Immature natural killer cell (primary cell): Measurements from ENCODE around the gene ALK. TPM values are rescaled to one million over a fixed set of nuclear protein-coding genes. Genes with fewer than 3 reads are reported as not detected.
"Not testable (repeated sequence)": the region's sequence is repeated elsewhere in the genome, so short reads cannot be mapped to it uniquely, and the experiment has no call there.

ENCODE experiments used
- DNase-seq, 3 donors: peaks; one replicate each; pipeline ENCODE4 v3.0.0; 2022; ENCODE audit warnings: mixed read lengths in 1 of 3
- H3K27ac Mint-ChIP-seq, 6 donors: one replicate each; pipeline ENCODE4 v1.8.0; 2020; ENCODE audit warnings: mixed read lengths in 6 of 6, mild to moderate bottlenecking in 5 of 6, inconsistent platforms in 4 of 6, moderate library complexity in 3 of 6
- H3K27me3 Mint-ChIP-seq, 3 donors: one replicate each; pipeline ENCODE4 v1.8.0; 2020 to 2021; ENCODE audit warnings: low read depth in 3 of 3, mild to moderate bottlenecking in 3 of 3, mixed read lengths in 3 of 3, moderate library complexity in 3 of 3, inconsistent platforms in 1 of 3
- H3K36me3 Mint-ChIP-seq, 3 donors: one replicate each; pipeline ENCODE4 v1.8.0; 2020; ENCODE audit warnings: mixed read lengths in 3 of 3, inconsistent platforms in 2 of 3, mild to moderate bottlenecking in 2 of 3
- H3K4me1 Mint-ChIP-seq, 2 donors: one replicate each; pipeline ENCODE4 v1.8.0; 2020; ENCODE audit warnings: inconsistent platforms in 2 of 2, mild to moderate bottlenecking in 2 of 2, mixed read lengths in 2 of 2, moderate library complexity in 1 of 2
- H3K4me3 Mint-ChIP-seq, 5 donors: one replicate each; pipeline ENCODE4 v1.8.0; 2020; ENCODE audit warnings: mild to moderate bottlenecking in 5 of 5, mixed read lengths in 5 of 5, inconsistent platforms in 3 of 5, moderate library complexity in 3 of 5
- H3K9me3 Mint-ChIP-seq, 6 donors: one replicate each; pipeline ENCODE4 v1.8.0; 2020; ENCODE audit warnings: mild to moderate bottlenecking in 6 of 6, mixed read lengths in 6 of 6, inconsistent platforms in 4 of 6, moderate library complexity in 3 of 6
- polyA plus RNA-seq, 3 donors: library from polyadenylated mRNA; unstranded; fragments of 300-500 nt; fragmentation: Illumina TruSeq; gene quantifications; one replicate each; pipeline ENCODE4 v1.2.3, GENCODE V29; 2021

The ALK gene
- polyA plus RNA-seq, 3 donors from 2014 or later = not detected

DNA sequence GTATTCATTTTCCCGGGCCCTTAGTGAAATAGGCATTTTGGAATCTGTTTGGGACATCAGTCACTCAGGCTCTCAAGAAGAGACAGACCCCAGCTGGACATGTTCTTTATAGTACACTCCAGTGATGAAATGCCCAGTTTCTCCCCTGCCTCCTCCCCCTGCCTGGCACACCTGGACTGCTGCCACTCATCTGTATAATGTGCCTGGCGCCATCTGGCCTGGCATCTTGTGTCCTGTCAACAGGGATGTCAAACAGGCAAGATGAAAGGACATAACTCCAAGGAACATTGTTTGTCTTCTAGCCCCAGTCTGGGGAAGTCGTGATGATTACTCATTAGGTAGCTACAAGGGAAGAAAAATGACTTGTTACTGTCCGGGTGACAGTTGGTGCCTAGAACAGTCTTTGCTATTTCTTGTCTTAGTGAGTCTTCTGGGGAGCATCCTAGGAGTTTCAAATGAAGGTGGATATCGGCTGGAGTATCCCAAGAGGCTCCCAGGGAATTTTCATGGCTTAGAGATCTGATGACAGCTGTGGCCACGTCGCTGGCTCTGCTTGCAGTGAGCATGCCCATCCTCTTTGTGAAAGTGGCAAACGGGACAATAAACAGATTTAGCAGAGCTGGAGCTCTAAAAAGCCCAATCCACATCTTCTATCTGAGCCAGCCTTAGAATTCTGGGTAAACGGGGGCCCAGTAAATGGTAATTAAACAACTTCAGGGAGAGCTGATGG lies 153.6 kb downstream of the ALK start:
- Mint-ChIP-seq H3K4me1 (no peaks in the 10 kb centered on the region), H3K36me3 (no peaks in the 10 kb centered on the region), H3K27me3 (peaks cover 0 to 16% (median 6%) of the 10 kb centered on the region in 3 donors), H3K27ac (no peak overlapping the region), H3K9me3 (no peaks in the 10 kb centered on the region), H3K4me3 (no peak overlapping the region)
- DNase-seq = no peak

DNA sequence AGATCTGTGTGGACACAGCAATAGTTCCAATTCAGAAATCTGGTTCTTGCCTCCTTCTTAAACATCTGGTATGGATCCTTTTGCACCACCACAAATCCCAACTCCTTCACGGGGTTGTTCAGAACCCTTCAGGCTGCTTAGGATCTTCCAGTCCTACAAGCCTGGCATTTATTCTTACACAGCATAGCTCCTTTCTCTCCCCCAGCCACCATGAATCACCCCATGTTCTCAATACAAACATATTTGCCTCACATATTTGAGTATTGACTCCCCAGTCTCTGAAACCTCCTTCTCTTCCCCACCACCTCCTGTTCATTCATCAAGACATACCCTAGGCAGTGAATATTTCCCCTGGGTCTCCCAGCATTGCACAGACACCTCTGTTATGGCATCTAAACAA lies 155.2 kb downstream of the ALK start:
- Mint-ChIP-seq H3K36me3 (no peaks in the 10 kb centered on the region), H3K4me1 (no peaks in the 10 kb centered on the region), H3K9me3 (no peaks in the 10 kb centered on the region), H3K27ac (no peak overlapping the region), H3K27me3 (peaks cover 0 to 11% (median 3%) of the 10 kb centered on the region in 3 donors), H3K4me3 (no peak overlapping the region)
- DNase-seq = no peak

DNA sequence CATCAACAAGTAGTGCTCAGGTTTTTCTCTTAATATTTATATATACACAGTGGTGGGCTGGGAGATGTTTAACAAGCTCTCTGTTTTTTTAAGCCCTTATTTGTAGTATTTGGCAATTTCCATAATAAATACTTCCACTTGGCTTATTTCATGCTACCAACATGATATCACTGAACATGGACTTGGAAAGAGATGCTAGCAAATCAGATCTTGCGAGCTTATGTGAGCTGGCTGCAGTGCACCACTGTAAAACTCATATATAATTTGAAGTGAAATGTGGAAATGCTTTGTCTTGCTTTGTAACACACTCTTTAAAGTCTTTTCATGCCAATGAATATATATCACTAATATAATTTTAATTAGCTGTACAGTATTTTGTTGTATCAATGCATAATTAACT lies 155.7 kb downstream of the ALK start:
- Mint-ChIP-seq H3K36me3 (no peaks in the 10 kb centered on the region), H3K27ac (no peak overlapping the region), H3K27me3 (peaks cover 0 to 11% (median 3%) of the 10 kb centered on the region in 3 donors), H3K9me3 (no peaks in the 10 kb centered on the region), H3K4me3 (no peak overlapping the region), H3K4me1 (no peaks in the 10 kb centered on the region)
- no peak for DNase-seq

DNA sequence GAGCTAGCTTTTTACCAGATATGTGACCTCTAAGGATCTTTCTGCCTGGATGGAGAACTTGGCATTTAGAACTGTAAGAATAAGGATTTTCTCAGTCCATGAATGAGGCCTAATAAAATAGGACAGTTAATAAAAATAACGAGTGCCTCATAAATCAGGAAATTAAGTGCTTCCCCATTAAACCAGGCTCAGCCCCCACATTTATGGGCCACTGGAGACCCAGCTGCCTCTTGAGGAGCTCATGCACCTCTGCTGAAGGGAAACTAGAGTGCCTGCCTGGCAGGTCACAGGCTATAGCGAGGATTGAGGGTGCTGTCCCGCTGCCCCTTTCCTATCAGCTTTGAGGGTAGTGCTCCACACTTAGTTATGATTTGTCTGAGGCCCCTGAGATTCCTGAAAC lies 158.0 kb downstream of the ALK start:
- no peak overlapping the region for H3K27ac Mint-ChIP-seq
- H3K4me1 Mint-ChIP-seq = no peaks in the 10 kb centered on the region
- H3K9me3 Mint-ChIP-seq = no peaks in the 10 kb centered on the region
- DNase-seq = no peak
- H3K4me3 Mint-ChIP-seq = no peak overlapping the region
- H3K27me3 Mint-ChIP-seq = peaks cover 0 to 5% (median 3%) of the 10 kb centered on the region in 3 donors
- H3K36me3 Mint-ChIP-seq = no peaks in the 10 kb centered on the region

DNA sequence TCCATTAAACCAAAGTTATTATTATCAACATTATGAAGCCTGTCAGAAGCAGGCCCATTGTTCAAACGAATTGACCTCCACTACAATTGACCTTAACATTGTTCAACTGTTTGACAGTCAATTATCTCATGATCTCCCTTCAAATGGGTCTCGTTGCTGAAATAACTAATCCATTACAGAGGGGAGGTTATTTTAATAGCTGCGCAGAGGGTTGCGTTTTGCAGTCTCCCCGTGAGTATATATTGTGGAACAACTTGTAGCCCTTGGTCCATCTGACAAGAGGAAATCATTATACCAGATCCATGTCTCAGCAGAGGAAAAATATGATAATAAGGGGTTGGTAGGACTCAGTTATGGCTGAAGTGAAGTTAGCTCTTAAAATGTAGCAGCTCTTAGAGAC lies 159.1 kb downstream of the ALK start:
- no peak overlapping the region for H3K4me3 Mint-ChIP-seq
- H3K27ac Mint-ChIP-seq = no peak overlapping the region
- H3K36me3 Mint-ChIP-seq = no peaks in the 10 kb centered on the region
- H3K9me3 Mint-ChIP-seq = no peaks in the 10 kb centered on the region
- peaks cover 0 to 5% (median 3%) of the 10 kb centered on the region in 3 donors for H3K27me3 Mint-ChIP-seq
- DNase-seq = no peak
- H3K4me1 Mint-ChIP-seq = no peaks in the 10 kb centered on the region

DNA sequence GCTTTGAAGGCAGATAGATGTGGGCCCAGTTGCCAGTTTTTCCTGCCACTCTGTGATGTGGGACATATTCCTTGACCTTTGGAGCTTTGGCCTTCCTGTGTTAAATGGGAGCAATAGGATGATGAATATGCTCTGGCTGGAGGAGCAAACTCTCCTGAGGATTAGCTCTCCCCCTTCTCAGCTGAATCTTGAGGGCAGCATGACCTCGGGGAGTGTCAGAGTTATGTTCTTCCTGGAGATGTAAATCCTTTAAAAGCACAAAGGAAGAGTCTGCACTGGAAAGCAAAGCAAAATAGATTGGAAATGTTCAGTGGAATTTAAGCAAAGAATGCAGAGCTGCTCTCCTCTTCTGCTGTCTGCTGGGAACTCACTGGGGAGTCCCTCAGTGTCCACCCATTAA lies 160.1 kb downstream of the ALK start:
- Mint-ChIP-seq H3K36me3 (no peaks in the 10 kb centered on the region), H3K4me1 (no peaks in the 10 kb centered on the region), H3K27ac (no peak overlapping the region), H3K4me3 (no peak overlapping the region), H3K27me3 (peaks cover 0 to 5% (median 3%) of the 10 kb centered on the region in 3 donors), H3K9me3 (no peaks in the 10 kb centered on the region)
- no peak for DNase-seq

DNA sequence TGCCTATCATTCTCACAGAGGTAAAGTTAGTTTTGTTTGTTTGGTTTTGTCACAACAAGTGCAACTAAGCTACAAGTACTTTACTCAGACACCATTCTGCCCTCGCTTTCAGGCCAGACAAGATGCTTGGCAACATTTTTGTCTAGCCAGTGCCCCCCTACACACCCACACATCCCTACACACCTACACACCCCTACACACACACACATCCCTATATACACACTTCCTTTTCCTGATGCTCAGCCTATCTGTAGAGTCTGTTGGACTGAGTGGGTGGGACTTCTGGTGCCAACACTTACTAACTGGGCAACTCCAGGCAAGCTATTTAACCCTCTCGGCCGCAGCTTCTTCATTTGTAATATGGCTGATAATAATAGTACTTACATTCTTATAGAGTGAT lies 161.4 kb downstream of the ALK start:
- no peaks in the 10 kb centered on the region for H3K4me1 Mint-ChIP-seq
- no peaks in the 10 kb centered on the region for H3K36me3 Mint-ChIP-seq
- no peak overlapping the region for H3K27ac Mint-ChIP-seq
- no peak for DNase-seq
- H3K27me3 Mint-ChIP-seq = peaks cover 0 to 3% (median 3%) of the 10 kb centered on the region in 3 donors
- H3K4me3 Mint-ChIP-seq = no peak overlapping the region
- no peaks in the 10 kb centered on the region for H3K9me3 Mint-ChIP-seq

DNA sequence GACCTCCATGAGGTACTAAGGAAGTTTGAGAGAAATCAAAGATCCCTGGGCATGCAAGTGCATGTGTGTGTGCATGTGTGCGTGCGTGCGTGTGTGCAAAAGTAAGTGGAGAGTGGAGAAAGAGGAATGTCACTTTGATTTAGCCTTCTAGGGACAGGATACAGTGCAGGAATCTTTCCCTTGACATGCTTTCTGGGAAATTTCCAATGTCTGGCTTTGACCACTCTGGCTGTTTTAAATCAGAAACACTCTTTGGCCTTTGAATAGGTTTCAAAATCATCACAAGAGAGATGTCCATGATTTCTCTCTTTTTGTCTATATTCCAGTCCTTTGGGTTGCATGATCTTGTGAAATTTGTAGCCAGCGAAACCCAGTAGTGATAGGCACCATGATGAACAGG lies 162.0 kb downstream of the ALK start:
- Mint-ChIP-seq H3K27me3 (peaks cover 0 to 2% (median 0%) of the 10 kb centered on the region in 3 donors), H3K4me3 (no peak overlapping the region)

DNA sequence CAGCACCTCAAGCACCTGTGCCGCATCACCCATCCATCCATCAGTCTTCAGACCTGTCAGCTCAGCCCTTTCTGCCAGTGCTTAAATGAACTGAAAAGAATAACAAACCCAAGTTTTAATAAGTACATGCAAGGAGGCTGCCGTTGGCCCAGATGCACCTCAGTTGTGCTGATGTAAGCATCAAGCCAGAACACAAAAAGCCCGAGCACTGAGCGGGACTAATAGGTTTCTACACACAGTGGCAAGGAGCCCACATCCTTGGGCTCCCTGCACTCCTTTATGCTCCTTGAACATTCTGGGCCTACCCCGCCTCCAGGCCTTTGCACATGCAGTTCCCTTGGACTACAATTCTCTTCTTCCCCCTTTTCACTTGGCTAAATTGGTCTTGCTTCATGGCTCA lies 165.6 kb downstream of the ALK start:
- Mint-ChIP-seq H3K9me3 (no peaks in the 10 kb centered on the region), H3K4me1 (no peaks in the 10 kb centered on the region), H3K27ac (no peak overlapping the region), H3K4me3 (no peak overlapping the region), H3K27me3 (no peaks in the 10 kb centered on the region), H3K36me3 (no peaks in the 10 kb centered on the region)
- DNase-seq = no peak

More for the DNA sequence above, 162.0 kb downstream of the ALK start:
- H3K36me3 Mint-ChIP-seq = no peaks in the 10 kb centered on the region
- H3K4me1 Mint-ChIP-seq = no peaks in the 10 kb centered on the region
- H3K9me3 Mint-ChIP-seq = no peaks in the 10 kb centered on the region
- DNase-seq = no peak
- H3K27ac Mint-ChIP-seq = no peak overlapping the region

DNA sequence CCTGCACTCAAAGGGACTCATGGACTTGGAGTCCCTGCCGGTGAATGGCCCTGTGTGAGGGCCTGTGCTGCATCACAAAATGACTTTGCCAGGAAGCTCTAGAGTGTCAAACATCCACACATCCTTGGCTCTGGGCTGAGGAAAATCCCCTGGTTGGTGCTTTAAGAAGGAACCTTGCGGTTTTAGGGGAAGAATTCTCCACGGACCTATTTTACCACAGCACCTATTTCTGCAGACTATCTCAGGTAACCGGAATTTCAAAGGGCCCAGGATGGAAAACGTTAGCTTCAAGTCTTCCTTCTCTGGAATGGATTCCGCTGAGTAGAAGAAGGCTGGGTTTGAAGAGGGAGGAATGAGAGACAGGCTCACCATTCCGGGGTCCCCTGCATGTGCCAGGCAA lies 166.2 kb downstream of the ALK start:
- Mint-ChIP-seq H3K4me1 (no peaks in the 10 kb centered on the region), H3K27me3 (peaks cover 0 to 2% (median 0%) of the 10 kb centered on the region in 3 donors), H3K36me3 (no peaks in the 10 kb centered on the region), H3K4me3 (no peak overlapping the region), H3K27ac (no peak overlapping the region), H3K9me3 (no peaks in the 10 kb centered on the region)
- no peak for DNase-seq

DNA sequence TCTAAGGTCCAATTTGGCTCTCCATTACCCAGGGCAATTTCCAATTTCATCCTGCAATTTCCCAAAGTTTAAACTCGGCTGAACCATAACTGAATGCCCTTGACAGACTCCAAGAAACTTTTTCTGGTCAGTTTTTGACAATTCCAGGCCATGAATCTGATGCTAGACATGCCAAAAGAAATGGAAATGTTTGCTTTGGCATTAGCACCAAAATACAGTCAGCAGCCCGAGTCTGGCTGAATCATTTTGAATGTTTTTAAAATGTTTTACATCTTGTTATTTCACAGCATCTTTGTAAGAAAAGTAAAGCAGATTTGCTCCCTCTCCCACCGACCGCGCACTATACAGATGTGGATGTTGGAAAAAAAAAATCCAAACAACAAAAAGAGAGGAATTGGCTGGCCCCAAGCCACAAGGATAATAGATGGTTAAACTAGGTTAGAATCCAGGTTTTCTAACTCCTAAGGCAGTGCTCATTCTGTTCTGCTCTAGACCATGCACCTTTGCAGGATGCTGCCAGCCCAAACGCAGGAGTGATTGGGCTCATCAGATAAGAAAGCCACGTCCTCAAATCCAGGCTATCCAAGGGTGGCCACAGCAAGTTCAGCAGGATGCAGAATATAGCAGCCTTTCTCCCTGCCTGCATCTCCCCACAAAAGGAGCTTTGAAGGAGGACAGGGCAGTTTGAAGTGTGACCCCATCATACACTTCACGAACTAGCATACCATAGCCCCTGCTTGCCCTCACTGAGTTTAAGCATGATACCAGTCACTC lies 167.5 kb downstream of the ALK start:
- H3K36me3 Mint-ChIP-seq = no peaks in the 10 kb centered on the region
- H3K4me3 Mint-ChIP-seq = no peak overlapping the region
- no peak for DNase-seq
- no peak overlapping the region for H3K27ac Mint-ChIP-seq
- peaks cover 0 to 2% (median 0%) of the 10 kb centered on the region in 3 donors for H3K27me3 Mint-ChIP-seq
- no peaks in the 10 kb centered on the region for H3K9me3 Mint-ChIP-seq
- H3K4me1 Mint-ChIP-seq = no peaks in the 10 kb centered on the region

DNA sequence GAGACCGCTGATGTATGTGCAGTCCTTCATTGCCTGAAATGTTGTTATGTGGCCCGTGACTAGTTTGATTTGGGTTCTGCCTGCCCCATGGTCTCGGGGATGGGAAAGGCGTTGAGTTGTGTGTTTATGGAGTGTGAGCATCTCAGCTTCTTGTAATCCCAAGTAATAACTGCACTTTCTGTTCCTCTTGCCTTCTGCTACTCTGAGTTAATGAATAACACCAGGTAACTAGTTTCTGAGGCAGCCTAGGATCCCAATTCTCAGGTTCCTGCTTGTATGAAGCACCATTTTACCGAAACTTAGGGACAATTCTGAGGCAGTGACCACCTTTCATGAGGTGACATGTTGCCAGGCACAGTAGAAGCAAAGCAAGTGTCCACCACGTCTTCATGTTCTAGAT lies 170.0 kb downstream of the ALK start:
- Mint-ChIP-seq H3K4me3 (no peak overlapping the region), H3K4me1 (no peaks in the 10 kb centered on the region), H3K27me3 (peaks cover 0 to 2% (median 0%) of the 10 kb centered on the region in 3 donors), H3K27ac (no peak overlapping the region), H3K9me3 (no peaks in the 10 kb centered on the region), H3K36me3 (no peaks in the 10 kb centered on the region)
- no peak for DNase-seq

DNA sequence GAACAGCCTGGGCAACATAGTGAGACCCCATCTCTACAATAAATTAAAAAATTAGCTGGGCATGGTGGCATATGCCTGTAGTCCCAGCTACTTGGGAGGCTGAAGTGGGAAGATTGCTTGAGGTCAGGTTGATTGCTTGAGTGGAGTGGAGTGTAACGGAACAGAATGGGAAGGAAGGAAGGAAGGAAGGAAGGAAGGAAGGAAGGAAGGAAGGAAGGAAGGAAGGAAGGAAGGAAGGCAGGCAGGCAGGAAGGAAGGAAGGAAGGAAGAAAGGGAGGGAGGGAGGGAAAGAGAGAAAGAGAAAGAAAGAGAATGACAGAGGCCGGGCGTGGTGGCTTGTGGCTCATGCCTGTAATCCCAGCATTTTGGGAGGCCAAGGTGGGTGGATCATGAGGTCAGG lies 170.9 kb downstream of the ALK start:
- not testable (repeated sequence) for H3K4me1 Mint-ChIP-seq, DNase-seq, H3K4me3 Mint-ChIP-seq, H3K27me3 Mint-ChIP-seq, H3K36me3 Mint-ChIP-seq, H3K9me3 Mint-ChIP-seq
- peak overlapping the region in 1 of 6 donors; percentile 64 for H3K27ac Mint-ChIP-seq

DNA sequence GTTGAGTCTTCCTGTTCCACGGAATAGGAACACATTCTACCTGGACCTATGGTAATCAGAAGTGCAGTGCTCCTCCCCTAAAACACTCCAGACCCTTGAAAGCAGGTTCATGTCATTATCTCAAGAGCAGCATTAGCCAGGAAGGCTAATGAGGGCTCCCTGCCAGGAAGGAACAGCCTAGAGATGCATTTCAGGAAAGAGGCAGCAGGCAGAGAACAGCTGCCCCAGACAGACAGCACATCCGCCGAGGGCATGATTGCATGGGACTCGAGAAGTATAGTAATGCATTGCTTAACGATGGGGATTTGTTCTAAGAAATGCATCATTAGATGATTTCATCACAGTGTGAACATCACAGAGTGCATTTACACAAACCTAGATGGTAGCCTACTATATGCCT lies 171.5 kb downstream of the ALK start:
- no peaks in the 10 kb centered on the region for H3K9me3 Mint-ChIP-seq
- DNase-seq = no peak
- no peaks in the 10 kb centered on the region for H3K36me3 Mint-ChIP-seq
- no peaks in the 10 kb centered on the region for H3K4me1 Mint-ChIP-seq
- H3K4me3 Mint-ChIP-seq = no peak overlapping the region
- H3K27me3 Mint-ChIP-seq = peaks cover 0 to 2% (median 0%) of the 10 kb centered on the region in 3 donors
- H3K27ac Mint-ChIP-seq = no peak overlapping the region
